HepG2 (cell line): ENCODE data around the gene CREBZF. TPM values are rescaled to one million over a fixed set of nuclear protein-coding genes. Genes with fewer than 3 reads are reported as not detected.

ENCODE experiments used
- BRF2 ChIP-seq: sonication (generic); formaldehyde crosslinking; IDR thresholded peaks from 2 replicates; pipeline ENCODE4 v1.8.1; 2022; ENCODE audit warnings: mild to moderate bottlenecking, missing genetic modification reagents
- GATAD2A ChIP-seq: IDR thresholded peaks from 2 replicates; pipeline ENCODE4 v1.6.1; 2016
- GPN1 ChIP-seq: sonication (generic); formaldehyde crosslinking; IDR thresholded peaks from 2 replicates; pipeline ENCODE4 v1.5.1; 2020; ENCODE audit warnings: missing genetic modification reagents, borderline replicate concordance
- MED13 ChIP-seq: sonication (generic); formaldehyde crosslinking; IDR thresholded peaks from 2 replicates; pipeline ENCODE4 v1.5.0; 2020; ENCODE audit warnings: missing genetic modification reagents
- NCOA5 ChIP-seq: sonication (generic); formaldehyde crosslinking; IDR thresholded peaks from 2 replicates; pipeline ENCODE4 v1.4.0; 2020; ENCODE audit warnings: missing genetic modification reagents
- REPIN1 ChIP-seq: sonication (generic); formaldehyde crosslinking; IDR thresholded peaks from 2 replicates; pipeline ENCODE4 v1.8.0; 2022; ENCODE audit warnings: missing genetic modification reagents, low read depth, mild to moderate bottlenecking, borderline replicate concordance
- THAP8 ChIP-seq: sonication (generic); formaldehyde crosslinking; IDR thresholded peaks from 2 replicates; pipeline ENCODE4 v1.5.1; 2020; ENCODE audit warnings: missing genetic modification reagents, mild to moderate bottlenecking, borderline replicate concordance
- ZBTB40 ChIP-seq, 2 experiments: fragments of 450-650 bp in 1 of 2; sonication (generic) in 1 of 2; formaldehyde crosslinking in 1 of 2; IDR thresholded peaks; 2 replicates each; pipeline versions ENCODE4 v1.6.1 to v1.8.0; 2016 to 2022; ENCODE audit warnings: antibody characterized with exemption in 1 of 2, mild to moderate bottlenecking in 1 of 2, missing genetic modification reagents in 1 of 2
- ZNF18 ChIP-seq: sonication (generic); formaldehyde crosslinking; IDR thresholded peaks from 2 replicates; pipeline ENCODE4 v1.8.0; 2022; ENCODE audit warnings: mild to moderate bottlenecking, missing genetic modification reagents; ENCODE audit not compliant: insufficient replicate concordance
- ZNF282 ChIP-seq: fragments of 450-650 bp; IDR thresholded peaks from 2 replicates; pipeline ENCODE4 v1.6.1; 2018; ENCODE audit not compliant: partially characterized antibody
- ZNF773 ChIP-seq: sonication (generic); formaldehyde crosslinking; IDR thresholded peaks from 2 replicates; pipeline ENCODE4 v1.4.0; 2020; ENCODE audit warnings: missing genetic modification reagents, borderline replicate concordance
- ZUFSP ChIP-seq: sonication (generic); formaldehyde crosslinking; IDR thresholded peaks from 2 replicates; pipeline ENCODE4 v1.9.0; 2021; ENCODE audit warnings: missing genetic modification reagents, mild to moderate bottlenecking, borderline replicate concordance
- polyA plus RNA-seq, 8 experiments: library from polyadenylated mRNA; depleted of rRNA in 3 of 8; stranded (reverse) in 7 of 8; unstranded in 1 of 8; fragments of >200 nt; fragmentation: Illumina TruSeq in 4 of 8; extraction: Trizol in 4 of 8; gene quantifications; 2 replicates each; pipeline versions ENCODE4 v1.2.1 to v1.2.3, GENCODE V29; 2011 to 2016; ENCODE audit warnings: low read depth in 4 of 8, missing spikeins in 1 of 8, mixed read lengths in 1 of 8; ENCODE audit not compliant: insufficient read depth in 1 of 8
- total RNA-seq, 5 experiments: library from RNA; depleted of rRNA; stranded (reverse); fragments of >200 nt; fragmentation: Illumina TruSeq; extraction: Trizol; gene quantifications; 2 replicates each; pipeline ENCODE4 v1.2.3, GENCODE V29; 2016; ENCODE audit warnings: low read depth in 1 of 5

CREBZF gene
- total and polyA plus RNA-seq, 2 of the 13 experiments (the other 11 are each of a cell fraction or from before 2014, with no cell fraction given) = 30.6 to 43.1 TPM

GRCh38 chr11:85647604-85648299 is 17.2 kb downstream of the CREBZF start, which contains the start of gene TMEM126A (continued):
- TF ChIP-seq ZBTB40 (IDR thresholded peaks at IDR 0.05) = no peak
- peak; percentile 60; the same call in 1 of the 2 replicates for TF ChIP-seq ZBTB40 (CRISPR knock-in tag; IDR thresholded peaks at IDR 0.05)
- no peak for TF ChIP-seq MED13 (CRISPR knock-in tag)
- no peak for TF ChIP-seq ZNF18 (CRISPR knock-in tag)
- TF ChIP-seq ZNF282 = no peak
- TF ChIP-seq GATAD2A (CRISPR knock-in tag) = 0 out of 2 replicates have a peak, but pooled peaks have one; percentile 28
- no peak for TF ChIP-seq BRF2 (CRISPR knock-in tag)
- no peak for TF ChIP-seq THAP8 (CRISPR knock-in tag)
- TF ChIP-seq REPIN1 (CRISPR knock-in tag) = peak; percentile 23; the same call in 1 of the 2 replicates
- no peak for TF ChIP-seq NCOA5
- no peak for TF ChIP-seq ZUFSP (CRISPR knock-in tag)
- no peak for TF ChIP-seq GPN1
- no peak for TF ChIP-seq ZNF773 (CRISPR knock-in tag)
